ENCODE measurements around the gene AHR.
A peak's percentile ranks its signal among the peaks of the same experiment; 100 is the strongest.
"Not testable (repeated sequence)": the region's sequence is repeated elsewhere in the genome, so short reads cannot be mapped to it uniquely, and the experiment has no call there.

The AHR gene

GRCh38 chr7:17340655-17341054, 42.2 kb downstream of the AHR start:
- DNase-seq, result no peak

- no peak for DNase-seq
These were observed 44.3 kb downstream of the AHR start for GRCh38 chr7:17342756-17343155.

- DNase-seq, result no peak
These were observed 48.9 kb downstream of the AHR start for GRCh38 chr7:17347401-17347800.

- not testable (repeated sequence) for DNase-seq
These were observed 50.5 kb downstream of the AHR start for GRCh38 chr7:17348932-17349331.

- DNase-seq, result not testable (repeated sequence)
These were observed 51.9 kb downstream of the AHR start for GRCh38 chr7:17350321-17350720.

- not testable (repeated sequence) for DNase-seq
These were observed 55.4 kb downstream of the AHR start for GRCh38 chr7:17353650-17354419.

- no peak for DNase-seq
These were observed 56.0 kb downstream of the AHR start for GRCh38 chr7:17354473-17354872.

GRCh38 chr7:17355050-17355449, 56.6 kb downstream of the AHR start:
- DNase-seq, result no peak

GRCh38 chr7:17357952-17358351, 59.5 kb downstream of the AHR start:
- no peak for DNase-seq

- DNase-seq, result no peak
These were observed 61.2 kb downstream of the AHR start for GRCh38 chr7:17359610-17360009.

- DNase-seq, result no peak
These were observed 64.1 kb downstream of the AHR start for GRCh38 chr7:17362439-17363105.

GRCh38 chr7:17364671-17365070, 66.2 kb downstream of the AHR start:
- no peak for DNase-seq

GRCh38 chr7:17365775-17366174, 67.3 kb downstream of the AHR start:
- no peak for DNase-seq

GRCh38 chr7:17367502-17367901, 69.0 kb downstream of the AHR start:
- no peak for DNase-seq

- DNase-seq, result no peak
These were observed 70.5 kb downstream of the AHR start for GRCh38 chr7:17368856-17369524.

- peak; percentile 93 to 99 for DNase-seq
These were observed 71.4 kb downstream of the AHR start for GRCh38 chr7:17369691-17370426.

GRCh38 chr7:17370901-17371585, 72.6 kb downstream of the AHR start:
- no peak for DNase-seq

GRCh38 chr7:17371671-17372524, 73.4 kb downstream of the AHR start:
- peak; percentile 53 to 69 for DNase-seq

GRCh38 chr7:17374157-17374556, 75.7 kb downstream of the AHR start:
- DNase-seq, result no peak

- DNase-seq, result peak in 1 of 2 donors; percentile 1
These were observed 76.2 kb downstream of the AHR start for GRCh38 chr7:17374654-17375053.

GRCh38 chr7:17376595-17376994, 78.1 kb downstream of the AHR start:
- DNase-seq, result no peak
